GM18502 (cell line): ENCODE data around the gene MAN2A1.

Experiments used
- ATAC-seq: cut with Tn5 transposase; IDR thresholded peaks from one replicate; pipeline ENCODE4 v1.9.1; 2021; ENCODE audit warnings: mild to moderate bottlenecking; ENCODE audit not compliant: unreplicated experiment, poor library complexity

The MAN2A1 gene

DNA sequence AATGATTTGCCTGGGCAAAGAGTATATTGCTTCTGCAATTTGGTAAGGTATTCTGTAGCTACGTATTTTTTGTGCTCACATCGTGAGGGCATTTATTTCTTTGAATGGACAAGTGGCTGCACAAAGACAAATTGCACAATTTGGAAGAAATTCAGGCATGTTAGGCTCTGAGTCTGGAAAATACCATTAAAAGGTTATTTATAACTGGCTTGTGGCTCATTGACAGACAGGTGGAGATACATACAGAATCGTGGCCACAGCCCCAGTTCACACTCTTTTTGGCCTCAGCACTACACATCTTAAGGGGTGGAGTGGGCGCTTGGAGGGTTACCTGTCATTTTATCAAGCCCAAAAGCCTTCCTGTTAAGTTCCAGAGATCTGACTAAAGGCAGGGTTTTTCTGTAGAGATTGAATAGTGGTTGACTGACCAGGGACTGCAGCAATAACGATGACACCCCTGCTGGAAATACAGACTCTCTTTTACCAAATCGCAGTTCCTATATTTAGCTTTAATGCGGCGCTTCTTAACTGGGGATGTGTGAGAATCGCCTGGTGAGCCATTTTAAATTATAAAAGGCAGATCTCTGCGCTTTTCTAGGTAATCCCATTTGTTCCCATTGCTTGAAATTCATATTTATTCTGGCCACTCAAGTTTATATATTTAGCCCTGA is 14.7 kb downstream of the MAN2A1 start:
- no peak for ATAC-seq

DNA sequence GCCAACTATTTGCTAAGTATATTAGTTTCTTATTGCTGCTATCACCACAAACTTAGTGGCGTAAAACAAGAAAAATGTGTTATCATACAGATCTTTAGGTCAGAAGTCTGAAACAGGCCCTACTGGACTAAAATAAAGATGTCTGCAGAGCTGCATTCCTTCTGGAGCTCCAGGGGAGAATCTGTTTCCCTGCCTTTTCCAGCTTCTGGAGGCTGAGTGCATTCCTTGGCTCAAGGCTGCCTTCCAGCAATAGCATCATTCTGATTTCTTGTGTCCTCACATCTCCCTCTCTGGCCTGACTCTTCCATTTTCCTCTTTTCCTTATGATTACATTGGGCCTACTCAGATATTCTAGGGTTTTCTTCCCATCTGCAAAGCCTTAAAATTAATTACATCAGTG is 15.9 kb downstream of the MAN2A1 start:
- ATAC-seq = no peak

DNA sequence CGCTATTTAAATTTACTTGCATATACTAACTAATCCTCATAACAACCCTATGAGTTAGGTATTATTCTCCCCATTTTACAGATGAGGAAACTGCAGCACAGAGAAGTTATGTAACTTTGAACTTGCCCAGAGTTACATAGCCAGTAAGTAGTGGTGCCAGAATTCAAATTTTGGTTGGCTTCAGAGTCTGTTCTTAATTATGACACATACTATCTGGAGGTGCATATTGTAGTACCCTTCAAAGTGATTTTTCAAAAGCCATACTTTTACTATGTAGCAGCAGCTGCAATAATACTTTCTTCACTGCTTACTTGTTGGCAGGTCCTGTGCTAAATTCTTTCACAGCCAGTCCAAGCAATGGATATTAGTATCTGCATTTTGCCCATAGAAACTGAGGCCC is 16.4 kb downstream of the MAN2A1 start:
- ATAC-seq = no peak

- ATAC-seq = no peak
Observed at GRCh38 chr5:109707531-109707930, 17.8 kb downstream of the MAN2A1 start.

DNA sequence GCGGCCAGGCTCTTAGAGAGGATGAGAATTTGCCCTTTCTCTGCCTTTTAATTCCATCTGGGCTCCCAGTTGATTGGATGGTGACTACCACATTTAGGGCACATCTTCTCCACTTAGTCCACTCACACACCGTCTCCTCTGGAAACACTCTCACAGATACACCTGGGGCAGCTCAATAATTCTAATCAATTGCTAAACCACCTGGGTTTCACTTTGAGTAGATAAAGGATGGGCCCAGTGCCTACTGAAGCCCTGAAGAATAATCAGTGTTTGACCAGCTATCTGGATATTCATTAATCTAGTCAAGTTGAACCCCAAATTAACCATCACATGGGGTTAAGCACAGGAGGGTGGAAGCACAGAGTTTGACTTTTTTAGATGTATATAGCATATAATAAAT is 19.1 kb downstream of the MAN2A1 start:
- ATAC-seq = no peak

GRCh38 chr5:109709225-109709624 is 19.5 kb downstream of the MAN2A1 start:
- no peak for ATAC-seq

DNA sequence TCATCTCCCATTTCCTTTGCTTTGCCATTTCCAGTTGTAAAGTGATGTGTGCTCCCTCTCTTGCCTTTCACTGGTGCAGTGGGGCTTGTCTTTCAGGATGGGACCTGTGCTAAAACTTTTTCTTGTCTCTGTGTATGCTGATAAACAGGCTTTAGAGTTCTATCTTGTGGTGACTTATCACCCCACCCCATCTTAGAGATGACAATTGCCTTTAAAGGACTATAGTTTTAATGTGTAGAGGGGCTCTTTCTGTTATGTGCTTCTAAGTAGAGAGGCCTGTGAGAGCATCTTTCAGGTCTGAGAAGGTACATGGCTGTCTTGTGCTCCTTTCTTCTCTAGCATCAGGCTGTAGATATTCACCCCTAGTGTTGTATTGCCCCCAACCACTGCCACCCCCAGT is 21.9 kb downstream of the MAN2A1 start:
- ATAC-seq = no peak

- no peak for ATAC-seq
Observed at GRCh38 chr5:109713453-109713852, 23.7 kb downstream of the MAN2A1 start.

DNA sequence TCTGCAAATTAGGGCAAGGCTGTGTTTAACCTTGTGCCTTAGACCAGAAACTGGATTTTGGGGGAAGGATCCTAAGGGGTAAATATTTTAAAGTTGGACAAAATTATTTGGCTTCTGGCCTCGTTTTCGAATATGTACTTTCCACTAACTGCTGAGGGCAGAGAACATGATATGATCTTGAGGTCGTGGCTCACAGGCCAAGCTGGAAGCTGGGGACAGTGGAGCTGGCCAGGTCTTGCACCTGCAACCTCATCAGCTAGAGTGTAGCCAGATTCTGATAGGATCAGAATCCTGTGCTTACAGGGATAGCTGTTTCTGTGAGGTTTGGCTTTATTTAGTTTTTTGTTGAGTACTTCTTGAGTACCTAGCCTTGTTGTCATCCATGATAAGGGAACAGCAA is 24.9 kb downstream of the MAN2A1 start:
- no peak for ATAC-seq

DNA sequence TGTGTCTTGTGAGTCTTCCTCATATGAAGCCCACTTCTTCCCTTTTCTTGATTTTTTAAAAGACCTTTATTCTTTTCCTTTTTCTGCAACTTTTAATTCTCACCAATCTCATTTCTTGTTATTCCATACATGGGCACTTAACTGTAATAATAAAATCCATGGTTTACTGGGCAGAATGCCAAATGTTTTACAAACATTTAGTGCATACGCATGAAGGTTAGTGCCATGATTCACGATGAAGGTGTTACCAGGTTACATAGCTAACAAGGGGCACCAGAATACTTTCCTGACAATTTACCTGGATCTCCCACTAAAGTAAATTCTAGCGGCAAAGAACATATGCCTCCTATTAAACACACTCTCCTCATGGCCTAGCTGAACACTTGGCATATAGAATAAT is 28.5 kb downstream of the MAN2A1 start:
- ATAC-seq = no peak

- no peak for ATAC-seq
Observed at GRCh38 chr5:109718632-109719031, 28.9 kb downstream of the MAN2A1 start.

GRCh38 chr5:109719978-109720377 is 30.3 kb downstream of the MAN2A1 start:
- no peak for ATAC-seq

DNA sequence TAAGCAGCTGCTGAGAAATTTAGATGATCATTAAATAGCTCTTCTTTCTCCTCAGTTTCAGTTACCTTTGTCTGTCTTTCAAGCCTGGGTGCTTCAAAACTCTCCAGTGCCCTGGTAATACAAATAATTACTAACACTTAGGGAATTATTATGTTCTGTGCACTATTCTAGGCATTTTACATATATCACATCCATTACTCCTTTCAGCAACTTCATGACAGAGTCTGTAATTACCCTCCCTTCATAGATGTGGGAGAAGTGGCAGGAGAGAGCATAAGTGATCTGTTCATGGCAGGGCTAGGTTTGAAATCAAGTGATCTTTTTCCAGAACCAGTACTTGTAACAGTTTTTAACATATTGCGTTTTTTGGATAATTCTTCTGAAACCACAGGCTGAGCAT is 32.0 kb downstream of the MAN2A1 start:
- no peak for ATAC-seq

GRCh38 chr5:109723606-109724005 is 33.9 kb downstream of the MAN2A1 start:
- no peak for ATAC-seq

GRCh38 chr5:109725135-109725534 is 35.4 kb downstream of the MAN2A1 start:
- no peak for ATAC-seq

DNA sequence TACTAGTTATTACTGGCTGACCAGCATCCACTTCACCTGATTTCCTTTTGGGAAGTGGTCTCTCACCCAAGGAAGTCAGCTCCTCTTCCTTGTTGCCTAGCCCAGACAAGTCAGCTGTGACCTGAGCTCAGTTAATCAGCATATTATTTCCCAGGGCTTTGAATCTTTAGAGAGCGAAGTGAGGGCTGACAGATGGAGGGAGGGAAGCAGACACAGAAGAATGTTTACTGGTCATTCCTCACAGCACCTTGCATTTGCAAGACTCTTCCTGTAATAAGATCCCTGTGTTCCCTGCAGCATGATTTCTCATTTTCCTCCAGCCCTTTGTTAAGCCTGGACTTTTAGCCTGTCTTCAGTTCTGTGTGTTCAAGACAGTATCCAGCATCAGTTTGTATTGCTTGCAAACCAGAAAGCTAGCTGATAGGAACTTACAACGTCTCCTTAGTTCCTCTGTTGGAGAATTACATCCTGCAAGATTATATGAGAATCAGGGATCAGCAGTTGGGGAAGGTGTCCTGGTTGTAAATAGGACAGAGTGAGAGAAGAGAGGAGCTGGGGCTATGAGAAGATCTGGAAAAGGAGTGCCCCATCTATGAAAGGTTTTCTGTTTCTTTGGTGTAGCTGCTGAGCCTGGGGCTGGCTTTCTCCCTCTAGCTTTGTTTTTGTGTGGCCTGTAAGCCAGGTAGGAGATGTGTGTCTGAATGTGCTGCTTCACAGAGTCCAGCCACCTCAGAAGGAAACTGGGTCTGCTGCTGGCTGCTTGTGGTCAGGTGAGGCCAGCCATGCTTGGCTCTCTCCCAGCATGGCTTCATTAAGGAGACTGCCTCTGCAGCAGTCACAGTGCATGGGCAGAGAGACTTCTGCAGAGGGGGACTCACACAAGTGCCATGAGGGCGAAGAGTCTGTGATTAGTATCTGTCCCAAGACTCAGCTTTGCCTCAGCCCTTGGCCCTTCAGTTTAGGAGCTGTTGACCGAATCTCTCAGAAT is 50.3 kb downstream of the MAN2A1 start:
- ATAC-seq = peak; percentile 91

GRCh38 chr5:109740966-109741365 is 51.2 kb downstream of the MAN2A1 start:
- no peak for ATAC-seq

DNA sequence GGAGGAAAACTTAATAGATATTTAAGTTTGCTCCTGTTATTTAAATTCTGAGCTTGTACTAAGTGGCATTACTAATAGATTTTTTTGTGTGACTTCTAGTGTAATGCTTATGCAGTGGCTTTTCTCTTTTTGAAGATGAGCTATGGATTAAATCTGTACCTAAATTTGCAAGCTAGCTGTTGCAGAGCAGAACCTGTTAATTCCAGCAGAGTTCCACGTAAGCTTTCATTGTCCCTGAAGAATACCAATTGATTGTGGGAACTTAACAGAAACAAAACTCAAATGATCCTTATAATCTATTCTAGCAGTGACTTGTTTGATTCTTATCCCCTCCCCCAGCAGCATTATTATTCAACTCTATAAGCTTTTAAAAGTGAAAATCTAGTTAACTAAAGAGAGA is 51.7 kb downstream of the MAN2A1 start:
- ATAC-seq = no peak

DNA sequence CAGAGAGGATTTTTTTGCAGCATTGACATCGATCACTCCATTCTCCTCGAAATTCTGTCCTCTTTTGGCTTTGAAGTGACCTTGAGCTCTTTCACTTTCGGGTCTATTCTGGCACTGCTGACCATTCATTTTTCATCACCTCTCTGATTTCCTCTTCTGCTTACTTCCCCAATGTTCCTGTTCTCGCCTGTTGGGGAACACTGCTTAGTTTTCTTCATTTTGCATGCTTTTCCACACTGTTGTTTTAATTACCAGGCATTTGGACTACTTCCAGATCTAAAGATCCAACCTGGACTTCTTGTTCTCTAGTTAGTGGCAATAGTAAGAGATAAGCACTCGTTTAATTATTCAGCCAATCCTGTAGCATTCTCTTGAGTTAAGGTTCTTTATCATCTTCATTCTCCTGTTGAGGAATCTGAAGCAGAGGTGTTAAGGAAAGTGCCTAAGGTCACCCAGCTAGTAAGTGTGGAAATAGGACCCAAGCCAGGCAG is 53.4 kb downstream of the MAN2A1 start:
- ATAC-seq = no peak

DNA sequence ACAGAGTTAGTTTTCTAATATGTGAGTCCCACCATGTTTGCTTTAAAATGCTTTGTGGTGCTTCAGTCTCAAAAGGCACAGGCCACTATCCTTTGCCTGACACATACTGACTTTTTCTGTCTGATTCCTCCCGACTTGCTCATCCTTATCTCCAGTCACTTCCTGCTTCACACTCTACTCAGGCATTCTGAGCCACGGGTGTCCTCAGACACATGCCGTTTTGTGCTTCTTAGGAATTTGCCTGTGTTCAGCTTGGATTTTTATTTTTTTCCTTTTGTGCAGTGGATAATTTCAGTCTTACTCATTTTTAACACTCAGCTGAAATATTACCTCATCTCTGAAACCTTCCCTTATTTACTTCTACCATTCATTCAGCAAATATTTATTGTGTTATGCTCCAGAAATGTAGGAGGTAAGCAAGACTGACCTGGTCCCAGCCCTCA is 54.1 kb downstream of the MAN2A1 start:
- ATAC-seq = no peak

GRCh38 chr5:109744261-109744660 is 54.5 kb downstream of the MAN2A1 start:
- no peak for ATAC-seq
